Measurements from ENCODE around the gene FAXDC2.

The FAXDC2 gene

DNA sequence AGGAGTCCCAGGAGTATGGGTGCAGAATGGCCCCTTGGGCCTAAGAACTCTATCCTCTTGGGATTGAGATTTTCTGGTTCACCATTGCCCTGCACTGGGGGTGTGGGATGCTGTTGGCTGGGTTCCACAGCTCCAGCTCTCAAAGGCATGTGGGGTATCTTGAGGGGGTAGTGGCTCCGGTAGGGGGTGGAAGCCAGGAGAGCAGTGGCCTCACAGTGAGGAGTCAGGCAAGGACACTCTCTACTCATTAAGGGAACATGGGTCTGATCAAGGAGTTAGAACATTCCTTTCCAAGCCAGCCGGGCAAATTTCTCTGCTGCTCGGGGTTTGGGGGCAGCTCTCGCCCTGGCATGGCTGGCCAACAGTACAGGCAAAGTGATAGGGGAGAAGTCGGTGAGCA, 62.2 kb downstream of the FAXDC2 start:
- H3K4me1 Mint-ChIP-seq: peaks cover 26% of the 10 kb centered on the region
- no peaks in the 10 kb centered on the region for H3K27me3 Mint-ChIP-seq (ENCODE audit: low read depth)
- TF ChIP-seq, protein P1, sequence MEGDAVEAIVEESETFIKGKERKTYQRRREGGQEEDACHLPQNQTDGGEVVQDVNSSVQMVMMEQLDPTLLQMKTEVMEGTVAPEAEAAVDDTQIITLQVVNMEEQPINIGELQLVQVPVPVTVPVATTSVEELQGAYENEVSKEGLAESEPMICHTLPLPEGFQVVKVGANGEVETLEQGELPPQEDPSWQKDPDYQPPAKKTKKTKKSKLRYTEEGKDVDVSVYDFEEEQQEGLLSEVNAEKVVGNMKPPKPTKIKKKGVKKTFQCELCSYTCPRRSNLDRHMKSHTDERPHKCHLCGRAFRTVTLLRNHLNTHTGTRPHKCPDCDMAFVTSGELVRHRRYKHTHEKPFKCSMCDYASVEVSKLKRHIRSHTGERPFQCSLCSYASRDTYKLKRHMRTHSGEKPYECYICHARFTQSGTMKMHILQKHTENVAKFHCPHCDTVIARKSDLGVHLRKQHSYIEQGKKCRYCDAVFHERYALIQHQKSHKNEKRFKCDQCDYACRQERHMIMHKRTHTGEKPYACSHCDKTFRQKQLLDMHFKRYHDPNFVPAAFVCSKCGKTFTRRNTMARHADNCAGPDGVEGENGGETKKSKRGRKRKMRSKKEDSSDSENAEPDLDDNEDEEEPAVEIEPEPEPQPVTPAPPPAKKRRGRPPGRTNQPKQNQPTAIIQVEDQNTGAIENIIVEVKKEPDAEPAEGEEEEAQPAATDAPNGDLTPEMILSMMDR (IDR thresholded peaks at IDR 0.05; ENCODE audit: unreplicated experiment in 3 of 3): no peak
- peaks cover 30% of the 10 kb centered on the region for H3K36me3 Mint-ChIP-seq (ENCODE audit: low read depth)
- H3K27ac Mint-ChIP-seq: peak overlapping the region in 2 of 3 experiments; percentile 7 to 18
- no peaks in the 10 kb centered on the region for H3K9me3 Mint-ChIP-seq
- H3K4me3 Mint-ChIP-seq: no peak overlapping the region

DNA sequence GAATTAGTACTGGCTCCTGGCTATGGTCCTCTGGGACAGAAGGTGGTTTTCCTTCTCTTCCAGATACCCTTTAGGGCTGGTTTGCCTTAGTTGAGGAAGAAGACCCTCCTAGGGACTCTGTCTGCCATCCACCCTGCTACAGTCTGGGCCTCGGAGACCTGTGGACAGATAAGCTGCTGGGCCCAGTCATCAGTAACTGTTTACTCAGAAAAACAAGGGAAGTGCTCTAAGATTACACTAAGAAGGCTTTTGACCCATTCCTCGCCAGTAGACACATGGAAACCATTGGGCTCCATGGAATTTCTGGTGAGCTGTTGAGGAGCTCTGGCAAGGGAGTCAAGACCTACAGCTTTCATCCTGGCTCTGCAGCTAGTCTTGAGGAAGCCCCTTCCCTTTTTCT, 64.0 kb downstream of the FAXDC2 start:
- Mint-ChIP-seq H3K27ac (no peak overlapping the region), H3K36me3 (ENCODE audit: low read depth) (peaks cover 16% of the 10 kb centered on the region), H3K4me3 (no peak overlapping the region), H3K27me3 (ENCODE audit: low read depth) (no peaks in the 10 kb centered on the region), H3K9me3 (no peaks in the 10 kb centered on the region), H3K4me1 (peaks cover 43% of the 10 kb centered on the region)
- TF ChIP-seq, protein P1 (IDR thresholded peaks at IDR 0.05; ENCODE audit: unreplicated experiment in 3 of 3): no peak

DNA sequence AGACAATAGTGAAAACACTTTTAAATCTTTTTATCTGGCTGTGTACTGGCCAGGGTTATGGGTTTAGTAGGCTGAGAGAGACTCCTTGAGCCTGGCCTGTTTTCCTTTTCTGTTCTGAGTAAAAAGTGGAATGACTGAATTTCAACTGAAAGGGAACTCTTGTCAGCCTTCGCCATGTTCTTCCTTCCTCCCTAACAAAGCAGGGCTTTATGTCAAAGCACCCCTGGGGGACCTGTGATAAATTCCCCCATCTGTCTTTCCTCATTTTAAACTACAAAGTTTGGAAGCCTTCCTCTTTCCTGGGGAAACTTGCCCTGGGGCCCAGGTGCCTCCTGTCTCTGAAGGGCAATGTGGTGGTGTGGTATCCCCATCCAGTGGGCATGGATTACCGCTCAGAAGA, 65.5 kb downstream of the FAXDC2 start:
- no peaks in the 10 kb centered on the region for H3K9me3 Mint-ChIP-seq

DNA sequence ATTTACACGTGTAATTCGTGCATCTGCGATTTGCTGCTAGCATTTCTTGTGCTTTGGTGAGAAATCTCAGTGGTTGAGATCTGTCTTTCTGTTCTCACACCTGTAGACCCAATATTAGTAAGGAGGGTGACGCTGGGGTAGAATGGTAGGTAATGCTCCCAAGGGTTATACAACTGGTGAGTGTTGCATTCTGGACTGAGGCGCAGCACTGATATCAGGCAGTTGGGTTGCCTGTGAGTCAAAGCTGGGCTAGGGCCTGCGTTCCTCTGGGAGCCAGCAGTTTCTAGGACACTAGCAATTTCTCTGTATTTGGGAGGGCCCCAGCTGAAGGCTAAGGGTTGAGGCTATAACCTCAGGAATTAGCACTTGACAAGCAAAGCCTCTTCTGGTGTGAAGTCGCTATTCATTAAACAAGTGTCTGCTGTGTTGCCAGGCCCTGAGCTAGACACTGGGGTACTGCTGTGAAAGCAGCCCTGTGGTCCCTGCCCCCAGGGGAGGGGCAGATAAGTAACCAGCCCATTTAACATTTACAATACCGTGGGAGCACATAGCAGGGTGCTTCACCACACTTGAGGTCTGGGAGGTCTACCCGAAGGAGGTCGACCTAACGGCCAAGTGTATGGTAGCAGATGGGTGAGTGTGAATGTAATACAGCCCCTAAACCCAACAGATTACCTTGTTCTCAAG, 66.5 kb downstream of the FAXDC2 start:
- Mint-ChIP-seq H3K9me3 (no peaks in the 10 kb centered on the region), H3K27me3 (ENCODE audit: low read depth) (no peaks in the 10 kb centered on the region), H3K36me3 (ENCODE audit: low read depth) (peaks cover 7% of the 10 kb centered on the region), H3K27ac (peak overlapping the region in 1 of 3 experiments; percentile 38), H3K4me3 (no peak overlapping the region), H3K4me1 (peaks cover 54% of the 10 kb centered on the region)
- TF ChIP-seq, protein P1 (IDR thresholded peaks at IDR 0.05; ENCODE audit: unreplicated experiment in 3 of 3): no peak

More for the DNA sequence above, 65.5 kb downstream of the FAXDC2 start:
- H3K4me1 Mint-ChIP-seq: peaks cover 50% of the 10 kb centered on the region
- H3K27ac Mint-ChIP-seq: peak overlapping the region in 2 of 3 experiments; percentile 11 to 13
- H3K36me3 Mint-ChIP-seq (ENCODE audit: low read depth): peaks cover 7% of the 10 kb centered on the region
- TF ChIP-seq, protein P1 (IDR thresholded peaks at IDR 0.05; ENCODE audit: unreplicated experiment in 3 of 3): no peak
- no peak overlapping the region for H3K4me3 Mint-ChIP-seq
- H3K27me3 Mint-ChIP-seq (ENCODE audit: low read depth): no peaks in the 10 kb centered on the region

DNA sequence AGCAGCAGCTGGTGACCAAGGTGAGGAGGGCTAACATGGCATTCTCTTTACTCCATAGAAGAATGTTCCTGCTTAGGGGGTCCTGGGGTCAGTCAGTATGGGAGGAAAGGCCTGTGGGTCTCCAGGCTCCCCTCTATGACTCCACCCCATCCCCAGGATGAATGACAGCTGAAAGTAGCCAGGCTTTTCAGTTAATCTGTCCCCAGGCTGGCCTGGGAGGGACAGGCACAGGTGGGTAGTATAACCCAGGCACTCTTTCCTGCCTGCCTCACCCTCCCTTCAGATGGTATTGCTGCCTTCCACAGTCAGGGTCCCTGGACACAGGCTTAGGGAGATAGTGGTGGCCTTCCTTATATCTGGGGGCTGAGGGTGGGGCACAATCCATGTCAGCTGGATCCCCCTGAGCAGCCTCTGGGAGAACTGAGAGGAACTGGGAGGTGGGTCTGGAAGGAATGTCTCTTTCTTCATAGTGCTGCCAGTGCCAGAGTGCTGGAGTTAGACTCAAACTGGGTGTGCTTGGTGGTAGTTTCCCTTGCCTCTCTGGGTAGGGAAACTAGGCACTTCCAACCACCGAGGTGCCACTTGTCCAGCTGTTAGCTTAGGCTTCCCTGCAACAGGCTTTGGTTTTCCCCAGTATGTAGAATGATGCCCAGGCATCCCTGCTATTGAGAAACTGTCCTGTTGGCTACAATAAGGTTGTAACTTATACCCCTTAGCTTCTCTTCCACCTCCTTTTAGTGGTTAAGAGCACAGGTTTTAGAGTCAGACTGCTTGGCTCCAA, 67.4 kb downstream of the FAXDC2 start:
- TF ChIP-seq, protein P1 (IDR thresholded peaks at IDR 0.05; ENCODE audit: unreplicated experiment in 3 of 3): no peak
- Mint-ChIP-seq H3K4me3 (no peak overlapping the region), H3K9me3 (no peaks in the 10 kb centered on the region), H3K27me3 (ENCODE audit: low read depth) (no peaks in the 10 kb centered on the region), H3K36me3 (ENCODE audit: low read depth) (peaks cover 2% of the 10 kb centered on the region), H3K4me1 (peaks cover 55% of the 10 kb centered on the region), H3K27ac (peak overlapping the region in 1 of 3 experiments; percentile 38)
